GM12865 (cell line): ENCODE results near the gene MLLT11.

Experiments used
- DNase-seq: peaks from one replicate; pipeline ENCODE4 v3.0.0; 2010; ENCODE audit warnings: low read depth
- H3K4me3 ChIP-seq: 2 replicates; pipeline ENCODE4 v1.5.1; 2011; ENCODE audit warnings: mild to moderate bottlenecking, low read depth, low read length, control low read depth
- TF ChIP-seq, protein P1 (sequence below): IDR thresholded peaks from 2 replicates; pipeline ENCODE4 v1.5.1; 2011; ENCODE audit warnings: low read length, control low read depth, low read depth, inconsistent platforms; ENCODE audit not compliant: insufficient read depth; ENCODE audit errors: missing control alignments

The MLLT11 gene

GRCh38 chr1:151047925-151048644 lies 12.1 kb upstream of the MLLT11 start:
- TF ChIP-seq, protein P1, sequence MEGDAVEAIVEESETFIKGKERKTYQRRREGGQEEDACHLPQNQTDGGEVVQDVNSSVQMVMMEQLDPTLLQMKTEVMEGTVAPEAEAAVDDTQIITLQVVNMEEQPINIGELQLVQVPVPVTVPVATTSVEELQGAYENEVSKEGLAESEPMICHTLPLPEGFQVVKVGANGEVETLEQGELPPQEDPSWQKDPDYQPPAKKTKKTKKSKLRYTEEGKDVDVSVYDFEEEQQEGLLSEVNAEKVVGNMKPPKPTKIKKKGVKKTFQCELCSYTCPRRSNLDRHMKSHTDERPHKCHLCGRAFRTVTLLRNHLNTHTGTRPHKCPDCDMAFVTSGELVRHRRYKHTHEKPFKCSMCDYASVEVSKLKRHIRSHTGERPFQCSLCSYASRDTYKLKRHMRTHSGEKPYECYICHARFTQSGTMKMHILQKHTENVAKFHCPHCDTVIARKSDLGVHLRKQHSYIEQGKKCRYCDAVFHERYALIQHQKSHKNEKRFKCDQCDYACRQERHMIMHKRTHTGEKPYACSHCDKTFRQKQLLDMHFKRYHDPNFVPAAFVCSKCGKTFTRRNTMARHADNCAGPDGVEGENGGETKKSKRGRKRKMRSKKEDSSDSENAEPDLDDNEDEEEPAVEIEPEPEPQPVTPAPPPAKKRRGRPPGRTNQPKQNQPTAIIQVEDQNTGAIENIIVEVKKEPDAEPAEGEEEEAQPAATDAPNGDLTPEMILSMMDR, result peak; percentile 68
- H3K4me3 ChIP-seq, result peak overlapping the region; percentile 79
- DNase-seq, result peak; percentile 84

DNA sequence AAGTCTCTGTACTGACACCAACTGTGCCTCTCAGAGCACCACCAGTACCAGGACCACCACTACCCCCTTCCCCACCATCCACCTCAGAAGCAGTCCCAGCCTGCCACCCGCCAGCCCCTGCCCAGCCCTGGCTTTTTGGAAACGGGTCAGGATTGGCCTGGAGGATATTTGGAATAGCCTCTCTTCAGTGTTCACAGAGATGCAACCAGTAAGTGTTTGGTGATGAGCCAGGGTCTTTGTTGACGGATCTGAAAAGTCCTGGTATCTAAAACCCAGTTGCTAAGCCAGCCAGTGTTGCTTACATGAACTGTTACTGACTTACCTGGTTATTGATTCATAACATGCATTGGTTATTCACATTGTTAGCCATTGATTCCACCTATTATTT lies 11.6 kb upstream of the MLLT11 start:
- DNase-seq, result no peak
- H3K4me3 ChIP-seq, result peak overlapping the region; percentile 79
- TF ChIP-seq, protein P1, result no peak

GRCh38 chr1:151049458-151049857 lies 10.7 kb upstream of the MLLT11 start:
- no peak for DNase-seq
- TF ChIP-seq, protein P1, result no peak
- H3K4me3 ChIP-seq, result no peak overlapping the region

DNA sequence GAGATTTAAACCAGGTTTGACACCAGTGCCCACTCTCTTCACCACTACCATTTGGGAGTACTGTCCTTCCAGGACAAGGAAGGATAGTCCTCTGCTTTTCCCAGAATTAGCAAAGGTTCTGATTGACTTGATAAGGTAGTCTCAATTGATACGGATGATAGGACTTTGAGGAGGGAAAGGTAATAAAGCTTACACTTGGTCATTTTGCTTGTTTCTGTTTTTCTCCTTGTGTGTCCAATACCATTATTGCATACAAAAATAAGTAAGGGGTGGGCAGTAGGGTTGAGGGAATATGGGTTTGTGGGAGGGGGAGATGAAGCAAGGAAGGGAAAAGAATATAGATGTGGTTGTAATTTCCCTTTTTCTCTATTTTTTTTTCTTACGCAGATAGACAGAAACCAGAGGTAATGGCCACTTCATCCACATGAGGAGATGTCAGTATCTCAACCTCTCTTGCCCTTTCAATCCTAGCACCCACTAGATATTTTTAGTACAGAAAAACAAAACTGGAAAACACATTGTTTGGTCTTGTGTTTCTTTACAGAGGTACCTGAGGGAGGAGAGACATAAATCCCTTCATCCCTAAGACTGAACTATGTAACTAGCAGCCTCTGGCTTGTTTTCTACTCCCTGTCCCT lies 10.0 kb upstream of the MLLT11 start:
- no peak for DNase-seq
- H3K4me3 ChIP-seq, result no peak overlapping the region
- TF ChIP-seq, protein P1, result no peak

- no peak overlapping the region for H3K4me3 ChIP-seq
- TF ChIP-seq, protein P1, result no peak
- no peak for DNase-seq
Observed at GRCh38 chr1:151051356-151052009, 8.7 kb upstream of the MLLT11 start.

DNA sequence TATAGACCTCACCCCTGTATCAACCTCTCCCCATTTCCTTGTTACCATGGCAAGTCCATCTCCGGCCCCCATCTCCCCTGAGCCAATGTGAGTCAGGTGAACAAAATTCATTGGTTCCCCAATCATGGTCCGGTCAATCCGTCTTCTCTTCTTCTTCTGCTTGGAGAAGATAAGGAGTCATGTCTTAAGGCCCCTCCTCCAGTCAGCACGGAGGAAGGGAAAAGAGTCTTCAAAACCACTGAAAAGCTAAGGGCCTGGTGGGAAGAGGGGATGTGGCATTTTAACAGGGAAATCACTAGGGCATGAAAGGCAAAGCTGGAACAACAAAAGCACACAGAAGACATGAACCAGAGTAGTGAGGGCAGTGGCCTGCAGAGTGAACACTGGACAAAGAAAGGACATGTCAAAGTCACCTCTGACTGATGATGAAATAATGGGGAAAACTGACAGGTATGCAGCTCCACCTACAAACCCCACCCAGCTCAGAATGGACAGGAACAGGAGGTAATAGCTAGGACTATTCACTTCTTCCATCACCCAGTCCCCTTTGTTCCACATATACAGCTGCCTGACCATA lies 5.1 kb upstream of the MLLT11 start:
- TF ChIP-seq, protein P1, result no peak
- no peak for DNase-seq
- no peak overlapping the region for H3K4me3 ChIP-seq
